NCI-H1694 treated with DMSO at 0.1 percent for 48 hours (cell line): ENCODE data around the gene TMEM239.
"Not testable (repeated sequence)": the region's sequence is repeated elsewhere in the genome, so short reads cannot be mapped to it uniquely, and the experiment has no call there.

ENCODE experiments used
- DNase-seq: peaks from one replicate; lab custom pipeline; 2025; lab: John Stamatoyannopoulos, UW

The TMEM239 gene

GRCh38 chr20:2799688-2800520 lies 16.3 kb upstream of the TMEM239 start:
- no peak for DNase-seq

- DNase-seq: peak; percentile 20
Measured at GRCh38 chr20:2800521-2801285, 15.5 kb upstream of the TMEM239 start, which contains the start of gene CPXM1. CPXM1 (minus strand) TSS chr20:2800627; CDS start chr20:2800572, 55 bp downstream.

GRCh38 chr20:2801286-2801728 lies 14.9 kb upstream of the TMEM239 start:
- DNase-seq: no peak

GRCh38 chr20:2804041-2804828 lies 11.9 kb upstream of the TMEM239 start:
- no peak for DNase-seq

- DNase-seq: no peak
Measured at GRCh38 chr20:2804852-2805688, 11.1 kb upstream of the TMEM239 start.

DNA sequence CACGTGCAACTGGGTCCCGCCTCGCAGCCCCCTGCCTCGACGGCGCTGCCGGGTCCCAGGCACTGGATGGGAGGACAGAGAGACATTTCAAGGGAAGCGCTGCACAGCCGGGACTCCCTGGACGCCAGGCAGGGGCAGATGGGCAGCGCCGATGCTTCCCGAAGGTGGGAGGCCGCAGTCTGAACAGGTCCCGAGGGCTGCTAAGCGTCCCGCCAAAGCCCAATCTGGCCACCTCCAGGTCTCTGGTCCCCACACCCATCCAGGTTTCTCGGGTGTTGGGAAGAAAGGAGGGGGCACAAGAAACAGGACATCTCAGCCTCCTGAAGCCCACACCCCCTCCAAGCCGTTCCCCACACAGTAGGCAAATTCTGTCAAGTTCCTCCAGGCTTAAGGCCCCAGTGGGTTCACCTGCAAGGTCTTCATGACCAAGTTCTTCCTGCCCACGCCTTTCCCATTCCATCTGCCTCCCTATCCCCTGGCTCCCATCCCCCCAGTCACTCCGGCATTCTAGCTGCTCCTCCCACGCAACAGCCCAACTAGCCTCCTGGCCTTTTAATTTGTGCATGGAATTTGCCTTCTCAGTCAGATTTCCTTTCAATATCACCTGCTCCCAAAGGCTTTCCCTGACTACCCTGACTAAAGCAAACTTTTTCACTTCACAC lies 10.3 kb upstream of the TMEM239 start:
- no peak for DNase-seq

- no peak for DNase-seq
Measured at GRCh38 chr20:2806351-2806701, 9.8 kb upstream of the TMEM239 start.

DNA sequence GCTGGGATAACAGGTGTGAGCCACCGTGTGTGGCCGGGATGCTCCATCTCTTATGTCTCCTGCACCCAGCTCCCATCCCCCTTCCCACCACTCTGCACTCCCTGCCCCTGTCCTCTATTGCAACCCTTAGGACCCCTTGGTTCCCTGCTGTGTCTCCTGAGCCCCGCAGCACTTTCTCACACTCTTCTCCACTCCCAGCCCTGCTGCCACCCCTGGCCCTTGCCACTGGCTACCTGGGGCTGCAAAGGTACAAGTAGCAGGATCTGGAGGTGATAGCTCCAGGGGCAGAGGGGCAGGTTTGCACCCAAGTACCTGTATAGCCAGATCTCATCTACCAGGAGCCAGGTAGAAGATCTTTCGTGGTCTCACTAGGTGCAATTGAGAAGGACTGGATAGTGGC lies 9.1 kb upstream of the TMEM239 start:
- no peak for DNase-seq

DNA sequence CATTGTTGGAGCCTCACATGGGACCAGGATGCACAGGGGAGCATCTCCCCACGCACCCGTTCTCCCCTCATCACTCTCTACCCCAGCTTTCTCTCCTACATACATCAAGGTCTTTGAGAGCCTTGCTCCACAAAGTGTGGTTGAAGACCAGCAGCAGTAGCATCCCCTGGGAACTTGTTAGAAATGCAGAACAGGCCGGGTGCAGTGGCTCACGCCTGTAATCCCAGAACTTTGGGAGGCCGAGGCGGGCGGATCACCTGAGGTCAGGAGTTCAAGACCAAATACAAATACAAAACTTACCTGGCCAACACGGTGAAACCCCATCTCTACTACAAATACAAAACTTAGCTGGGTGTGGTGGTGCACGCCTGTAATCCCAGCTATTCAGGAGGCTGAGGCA lies 8.2 kb upstream of the TMEM239 start:
- DNase-seq: not testable (repeated sequence)

DNA sequence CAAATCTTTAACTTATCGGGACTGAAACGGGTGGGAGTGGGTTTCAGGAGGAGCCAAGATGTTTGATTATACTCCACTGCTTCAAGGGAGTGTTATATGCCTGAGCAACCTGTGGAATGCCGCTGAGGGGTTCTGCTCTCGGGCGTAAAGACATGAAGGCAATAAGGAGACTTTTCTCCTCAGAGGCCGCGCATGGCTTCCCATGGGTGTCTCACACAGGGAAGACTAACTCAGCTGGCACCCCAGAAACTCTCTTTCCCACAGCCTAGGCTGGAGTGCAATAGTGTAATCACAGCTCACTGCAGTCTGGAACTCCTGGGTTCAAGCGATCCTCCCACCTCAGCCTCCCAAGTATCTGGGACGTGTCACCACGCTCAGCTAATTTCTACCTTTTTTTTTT lies 6.5 kb upstream of the TMEM239 start:
- DNase-seq: no peak

DNA sequence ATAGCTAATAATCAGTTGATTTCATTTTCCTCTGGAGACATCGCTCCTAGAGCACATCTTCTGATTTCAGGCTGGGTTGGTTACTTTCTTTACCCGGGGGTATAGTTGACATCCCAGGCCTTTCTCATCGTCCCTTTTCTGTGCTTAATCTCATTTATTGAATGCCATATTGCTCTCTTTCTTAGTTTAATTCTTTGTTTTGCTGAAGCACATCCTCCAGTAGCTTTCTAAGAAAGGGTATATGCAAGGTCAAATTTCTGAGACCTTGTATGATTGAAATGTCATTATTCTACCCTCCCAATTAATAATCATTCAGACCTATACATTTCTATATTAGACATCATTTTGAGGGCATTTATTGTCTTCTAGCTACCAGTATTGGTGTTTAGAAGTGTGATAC lies 4.0 kb upstream of the TMEM239 start:
- no peak for DNase-seq

GRCh38 chr20:2814076-2814475 lies 2.1 kb upstream of the TMEM239 start:
- DNase-seq: no peak

DNA sequence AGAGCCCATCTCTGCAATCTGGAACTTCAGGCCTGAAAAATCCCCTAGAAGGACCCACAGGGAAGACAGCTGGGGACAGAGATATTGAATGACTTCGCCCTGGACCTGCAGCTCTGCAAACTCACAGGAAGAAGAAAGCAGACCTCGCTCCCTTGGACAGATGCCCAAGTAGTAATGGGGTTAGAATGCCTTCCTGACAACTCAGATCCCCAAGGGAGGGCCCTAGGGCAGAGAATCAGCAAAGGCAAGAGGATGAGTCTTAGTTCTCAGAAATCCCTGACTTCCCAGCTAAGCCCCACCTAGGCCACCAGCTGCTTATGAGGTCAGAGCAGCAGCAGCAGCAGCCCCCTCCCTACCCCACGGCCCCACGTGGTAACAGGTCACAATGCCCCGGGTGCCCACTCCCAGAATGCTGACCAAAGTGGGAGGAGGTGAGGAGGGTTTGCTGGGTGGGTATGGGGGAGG lies 1.5 kb upstream of the TMEM239 start, which contains the start of gene C20orf141:
Gene C20orf141 (plus strand): TSS at position 401 of the 465 bp plus-strand sequence. CDS start 198 bp downstream, outside the sequence.
- no peak for DNase-seq

DNA sequence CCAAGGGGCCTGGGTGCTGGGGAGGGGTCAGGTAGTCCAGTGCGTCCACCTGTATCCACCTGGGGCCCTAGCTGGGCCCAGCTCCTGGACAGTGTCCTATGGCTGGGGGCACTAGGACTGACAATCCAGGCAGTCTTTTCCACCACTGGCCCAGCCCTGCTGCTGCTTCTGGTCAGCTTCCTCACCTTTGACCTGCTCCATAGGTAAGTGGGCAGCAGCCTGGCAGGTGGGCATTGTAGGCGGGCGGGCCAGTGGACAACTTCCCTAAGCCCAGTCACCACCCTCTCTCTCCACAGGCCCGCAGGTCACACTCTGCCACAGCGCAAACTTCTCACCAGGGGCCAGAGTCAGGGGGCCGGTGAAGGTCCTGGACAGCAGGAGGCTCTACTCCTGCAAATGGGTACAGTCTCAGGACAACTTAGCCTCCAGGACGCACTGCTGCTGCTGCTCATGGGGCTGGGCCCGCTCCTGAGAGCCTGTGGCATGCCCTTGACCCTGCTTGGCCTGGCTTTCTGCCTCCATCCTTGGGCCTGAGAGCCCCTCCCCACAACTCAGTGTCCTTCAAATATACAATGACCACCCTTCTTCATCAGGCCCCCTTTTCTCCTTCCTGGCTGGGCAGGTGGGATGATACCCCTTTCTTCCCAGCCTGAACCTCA lies 793 bp upstream of the TMEM239 start:
- no peak for DNase-seq

- DNase-seq: no peak
Measured at GRCh38 chr20:2816583-2817340, 598 bp downstream of the TMEM239 start.

GRCh38 chr20:2817341-2817726 lies 1.2 kb downstream of the TMEM239 start:
- DNase-seq: no peak

GRCh38 chr20:2817891-2818595 lies 1.9 kb downstream of the TMEM239 start:
- DNase-seq: no peak

- no peak for DNase-seq
Measured at GRCh38 chr20:2820084-2820895, 4.1 kb downstream of the TMEM239 start.
